GM12865 (cell line): ENCODE data around the gene TNFAIP8L3.

Source experiments
- DNase-seq: peaks from one replicate; pipeline ENCODE4 v3.0.0; 2010; ENCODE audit warnings: low read depth
- H3K4me3 ChIP-seq: 2 replicates; pipeline ENCODE4 v1.5.1; 2011; ENCODE audit warnings: mild to moderate bottlenecking, low read depth, low read length, control low read depth
- TF ChIP-seq, protein P1 (sequence below): IDR thresholded peaks from 2 replicates; pipeline ENCODE4 v1.5.1; 2011; ENCODE audit warnings: low read length, control low read depth, low read depth, inconsistent platforms; ENCODE audit not compliant: insufficient read depth; ENCODE audit errors: missing control alignments

The TNFAIP8L3 gene

DNA sequence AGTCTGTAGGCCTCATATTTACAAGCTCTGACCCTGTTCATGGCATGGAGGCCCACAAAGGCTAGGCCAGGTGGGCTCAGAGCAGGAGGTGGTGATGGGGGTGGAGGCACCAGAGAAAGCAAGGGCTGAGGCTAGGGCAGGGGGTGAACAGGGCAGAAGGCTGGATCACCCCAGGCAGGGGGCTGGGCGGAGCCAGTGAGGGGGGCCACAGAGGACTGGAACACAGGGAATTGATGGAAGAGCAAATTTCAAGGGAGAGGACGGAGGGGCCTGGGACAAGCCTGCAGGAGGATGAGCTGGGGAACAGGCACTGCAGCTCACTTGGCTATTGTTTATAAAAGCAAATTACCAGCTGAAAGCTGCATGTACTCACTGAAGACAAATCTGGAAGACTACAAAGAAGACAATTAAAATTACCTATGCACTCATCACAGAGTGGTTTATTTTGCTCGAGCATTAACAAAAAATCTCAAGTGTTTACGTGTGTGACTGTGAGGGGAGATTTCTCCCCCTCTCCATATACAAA, 11.0 kb downstream of the TNFAIP8L3 start:
- TF ChIP-seq, protein P1, sequence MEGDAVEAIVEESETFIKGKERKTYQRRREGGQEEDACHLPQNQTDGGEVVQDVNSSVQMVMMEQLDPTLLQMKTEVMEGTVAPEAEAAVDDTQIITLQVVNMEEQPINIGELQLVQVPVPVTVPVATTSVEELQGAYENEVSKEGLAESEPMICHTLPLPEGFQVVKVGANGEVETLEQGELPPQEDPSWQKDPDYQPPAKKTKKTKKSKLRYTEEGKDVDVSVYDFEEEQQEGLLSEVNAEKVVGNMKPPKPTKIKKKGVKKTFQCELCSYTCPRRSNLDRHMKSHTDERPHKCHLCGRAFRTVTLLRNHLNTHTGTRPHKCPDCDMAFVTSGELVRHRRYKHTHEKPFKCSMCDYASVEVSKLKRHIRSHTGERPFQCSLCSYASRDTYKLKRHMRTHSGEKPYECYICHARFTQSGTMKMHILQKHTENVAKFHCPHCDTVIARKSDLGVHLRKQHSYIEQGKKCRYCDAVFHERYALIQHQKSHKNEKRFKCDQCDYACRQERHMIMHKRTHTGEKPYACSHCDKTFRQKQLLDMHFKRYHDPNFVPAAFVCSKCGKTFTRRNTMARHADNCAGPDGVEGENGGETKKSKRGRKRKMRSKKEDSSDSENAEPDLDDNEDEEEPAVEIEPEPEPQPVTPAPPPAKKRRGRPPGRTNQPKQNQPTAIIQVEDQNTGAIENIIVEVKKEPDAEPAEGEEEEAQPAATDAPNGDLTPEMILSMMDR, result no peak
- DNase-seq, result no peak
- H3K4me3 ChIP-seq, result no peak overlapping the region

DNA sequence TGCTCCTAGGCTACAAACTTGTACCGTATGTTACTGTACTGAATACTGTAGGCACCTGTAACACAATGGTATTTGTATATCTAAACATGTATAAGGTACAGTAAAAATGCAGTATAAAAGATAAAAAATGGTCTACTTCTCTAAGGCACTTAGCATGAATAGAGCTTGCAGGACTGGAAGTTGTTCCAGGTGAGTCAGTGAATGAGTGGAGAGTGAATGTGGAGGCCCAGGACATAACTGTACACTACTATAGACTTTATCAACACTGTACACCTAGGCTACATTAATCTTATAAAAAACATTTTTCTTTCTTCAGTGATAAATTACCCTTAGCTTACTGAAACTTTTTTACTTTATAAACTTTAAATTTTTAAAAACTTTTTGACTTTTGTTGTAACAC, 12.5 kb downstream of the TNFAIP8L3 start:
- no peak for DNase-seq
- TF ChIP-seq, protein P1, result no peak
- no peak overlapping the region for H3K4me3 ChIP-seq

DNA sequence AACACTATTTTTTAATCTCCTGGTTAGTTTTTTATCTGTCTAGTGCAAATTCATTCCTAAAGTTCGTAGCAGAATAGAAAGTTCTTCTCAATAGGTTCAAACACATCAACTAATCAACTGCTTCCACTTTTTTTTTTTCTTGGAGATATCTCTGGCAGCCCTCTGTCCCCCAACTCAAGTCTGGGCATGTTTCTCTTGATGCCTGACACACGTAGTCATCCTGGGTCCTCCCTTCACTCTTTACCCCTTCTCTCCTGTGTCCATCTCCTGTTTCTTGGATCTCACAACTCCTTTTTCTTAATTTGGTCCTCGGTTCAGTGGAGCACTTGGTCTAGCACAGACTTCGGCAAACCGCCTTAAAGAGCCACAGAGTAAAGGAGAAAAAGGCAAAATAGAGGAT, 14.4 kb downstream of the TNFAIP8L3 start:
- H3K4me3 ChIP-seq, result no peak overlapping the region
- DNase-seq, result no peak
- TF ChIP-seq, protein P1, result no peak

DNA sequence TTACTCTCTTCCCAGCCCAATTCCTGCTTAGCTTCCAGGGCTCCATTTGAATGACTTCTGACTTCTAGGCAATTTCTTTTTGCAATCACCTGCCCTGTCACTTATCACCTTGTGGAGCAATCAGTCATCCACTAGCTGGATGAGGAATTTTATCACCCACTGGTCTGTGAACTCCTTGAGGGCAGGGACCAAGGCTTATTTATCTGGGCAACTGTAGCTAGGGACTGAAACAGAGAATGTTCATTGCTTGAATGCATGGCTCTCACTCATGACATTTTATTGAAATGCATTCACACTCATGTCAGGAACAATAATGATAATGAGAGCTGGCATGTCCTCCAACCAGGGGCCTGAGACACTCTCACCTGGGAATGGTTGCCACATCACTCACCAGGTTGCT, 15.5 kb downstream of the TNFAIP8L3 start:
- DNase-seq, result no peak
- TF ChIP-seq, protein P1, result no peak
- H3K4me3 ChIP-seq, result no peak overlapping the region

DNA sequence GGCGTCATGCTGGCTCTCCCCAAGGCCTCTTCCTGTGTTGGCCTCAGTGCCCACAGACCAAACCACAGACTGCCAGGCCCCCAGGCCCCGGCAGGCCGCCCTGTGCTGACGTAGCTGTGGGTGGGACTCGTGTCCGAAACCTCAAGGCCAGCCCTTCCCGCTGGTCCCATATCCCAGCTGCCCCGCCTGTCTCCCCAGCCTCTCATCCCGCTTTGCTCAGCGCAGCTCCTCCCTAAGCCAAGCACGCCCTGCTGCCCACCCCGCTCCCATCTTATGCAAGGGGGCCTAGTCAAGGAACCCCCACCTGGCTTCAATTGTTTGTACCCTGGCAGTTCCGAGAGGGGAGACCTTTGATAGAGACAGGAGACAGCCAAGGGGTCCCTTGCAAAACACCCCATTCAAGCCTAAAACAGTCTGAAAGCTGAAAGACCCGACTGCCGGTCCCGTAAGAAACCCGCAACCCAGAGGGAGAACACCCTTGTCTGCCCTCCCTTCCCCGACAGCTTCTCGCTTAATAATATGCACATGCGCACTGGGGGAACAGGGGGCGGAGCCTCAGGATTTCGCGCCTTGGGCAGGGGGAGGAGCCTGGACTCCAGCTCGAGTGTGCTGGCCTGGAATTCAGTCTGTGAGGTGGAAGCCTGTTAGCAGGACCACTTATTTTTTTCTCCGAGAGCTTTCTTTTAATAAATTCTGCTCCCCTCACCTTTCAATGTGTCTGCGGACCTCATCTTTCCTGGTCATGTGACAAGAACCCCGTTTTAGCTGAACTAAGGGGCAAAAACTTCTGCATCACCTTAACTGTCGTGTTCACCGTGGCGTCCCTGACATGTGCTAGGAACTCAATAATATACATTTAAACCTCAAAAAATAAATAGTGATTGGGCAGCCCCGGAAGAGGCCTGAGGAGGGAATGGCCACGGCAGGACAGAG, 17.2 kb downstream of the TNFAIP8L3 start:
- DNase-seq, result peak; percentile 80
- peak overlapping the region; percentile 55 for H3K4me3 ChIP-seq
- TF ChIP-seq, protein P1, result no peak

DNA sequence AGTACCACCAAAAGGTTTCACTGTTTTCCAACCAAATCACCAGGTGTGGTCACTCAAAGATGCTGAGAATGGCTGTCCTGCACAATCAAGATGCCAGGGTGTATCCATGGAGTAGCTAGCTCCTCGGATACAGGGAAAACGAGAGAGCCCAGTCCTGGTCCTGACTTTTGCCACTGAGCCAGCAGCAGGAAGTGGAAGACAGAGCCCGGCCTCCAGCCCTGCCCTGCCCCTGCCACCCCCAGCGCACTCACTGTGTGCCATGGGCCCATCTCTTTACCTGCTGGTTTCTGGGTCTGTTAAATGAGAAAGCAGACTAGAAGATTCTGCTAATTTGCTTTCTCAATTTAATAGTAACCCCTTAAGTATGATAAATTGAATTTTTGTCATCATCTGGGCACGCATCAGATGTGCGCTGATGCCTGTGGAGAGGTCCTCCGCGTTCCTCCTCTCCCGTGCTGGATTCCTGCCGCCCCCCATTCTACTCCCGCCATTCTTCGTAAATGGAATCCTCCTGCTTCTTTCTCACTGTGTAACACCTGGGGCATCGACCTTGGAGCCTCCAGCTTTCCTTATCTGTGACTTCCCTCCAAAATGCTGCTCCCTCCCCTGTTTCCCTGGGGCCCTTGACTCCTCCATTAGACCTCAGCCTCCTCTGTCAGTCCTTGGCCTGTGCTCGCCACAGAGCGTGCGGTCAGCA, 18.0 kb downstream of the TNFAIP8L3 start:
- H3K4me3 ChIP-seq, result peak overlapping the region; percentile 55; the same call in 1 of the 2 replicates
- DNase-seq, result no peak
- TF ChIP-seq, protein P1, result no peak
